GM12878 (cell line): ENCODE data around the gene SESN1. TPM values are rescaled to one million over a fixed set of nuclear protein-coding genes. Genes with fewer than 3 reads are reported as not detected.

ENCODE experiments used
- ATAC-seq: fragments of 200-7000 bp; cut with Tn5 transposase; 3 replicates; pipeline ENCODE4 v1.9.1; 2020; ENCODE audit warnings: mild to moderate bottlenecking, moderate library complexity
- BruUV-seq: library from RNA; stranded (reverse); fragments of 400-500 nt; replicated peaks from 2 replicates; lab custom pipeline; 2021; lab: Mats Ljungman, UMichigan
- CTCF ChIA-PET: fragments of 300-600 bp; sonication (Branson Sonifier 250); formaldehyde crosslinking; extraction: SDS; loops from one replicate; lab custom pipeline; 2021; ENCODE audit warnings: inconsistent platforms; lab: Yijun Ruan, JAX
- POLR2A ChIA-PET: fragments of 350-600 bp; formaldehyde crosslinking; extraction: SDS; loops from one replicate; lab custom pipeline; 2021; ENCODE audit warnings: inconsistent platforms; lab: Charles Lee
- RAD21 ChIA-PET: fragments of 300-600 bp; sonication (Branson Sonifier 250); formaldehyde crosslinking; loops from one replicate; lab custom pipeline; 2023; ENCODE audit warnings: antibody characterized with exemption; ENCODE audit not compliant: unreplicated experiment; lab: Charles Lee
- SMC1A ChIA-PET: fragments of 300-600 bp; sonication (Branson Sonifier 250); formaldehyde crosslinking; loops from one replicate; lab custom pipeline; 2023; ENCODE audit not compliant: unreplicated experiment, uncharacterized antibody; lab: Charles Lee
- DNase-seq: peaks from one replicate; pipeline ENCODE4 v3.0.0-alpha.2; 2011; ENCODE audit warnings: low read depth, low spot score
- FAIRE-seq: peaks from 3 replicates; lab custom pipeline; 2011; peaks lifted over from hg19 to GRCh38; lab: Jason Lieb, UNC
- H2AFZ ChIP-seq: 2 replicates; pipeline ENCODE4 v1.6.0; 2011; ENCODE audit warnings: low read depth, low read length, control low read depth; ENCODE audit not compliant: control insufficient read depth
- H3K27ac ChIP-seq: 2 replicates; pipeline ENCODE4 v1.5.1; 2011; ENCODE audit warnings: control low read depth; ENCODE audit not compliant: control insufficient read depth, insufficient read depth
- H3K27me3 ChIP-seq, 2 experiments: replicated peaks in 1 of 2; 2 replicates each; pipeline versions ENCODE4 v1.6.0 to v1.6.1; 2011; ENCODE audit warnings: low read length in 1 of 2; ENCODE audit not compliant: control insufficient read depth in 2 of 2, insufficient read depth in 2 of 2
- H3K36me3 ChIP-seq, 2 experiments: 2 replicates each; pipeline ENCODE4 v1.5.1; 2011; ENCODE audit warnings: low read length in 1 of 2; ENCODE audit not compliant: control insufficient read depth in 2 of 2, insufficient read depth in 2 of 2
- H3K4me1 ChIP-seq: 2 replicates; pipeline ENCODE4 v1.6.1; 2011; ENCODE audit warnings: mild to moderate bottlenecking, low read length, moderate library complexity, mixed read lengths; ENCODE audit not compliant: control insufficient read depth, insufficient read depth
- H3K4me2 ChIP-seq: 2 replicates; pipeline ENCODE4 v1.6.0; 2011; ENCODE audit warnings: control low read depth; ENCODE audit not compliant: control insufficient read depth, insufficient read depth
- H3K4me3 ChIP-seq: fragments of 200-600 bp; sonication (generic); 2 replicates; pipeline ENCODE4 v1.5.1; 2016
- H3K79me2 ChIP-seq: 2 replicates; pipeline ENCODE4 v1.6.0; 2011; ENCODE audit warnings: low read length; ENCODE audit not compliant: control insufficient read depth, insufficient read depth
- H3K9ac ChIP-seq: 2 replicates; pipeline ENCODE4 v1.8.0; 2011; ENCODE audit warnings: low read length, control low read depth, mixed read lengths; ENCODE audit not compliant: control insufficient read depth, insufficient read depth
- H3K9me3 ChIP-seq: replicated peaks from 3 replicates; pipeline ENCODE4 v1.5.1; 2011; ENCODE audit warnings: mild to moderate bottlenecking, low read length; ENCODE audit not compliant: control insufficient read depth, insufficient read depth
- H4K20me1 ChIP-seq: 2 replicates; pipeline ENCODE4 v1.6.0; 2011; ENCODE audit not compliant: control insufficient read depth, insufficient read depth
- GABPA ChIP-seq: IDR thresholded peaks from 2 replicates; pipeline ENCODE4 v1.6.1; 2014; ENCODE audit warnings: antibody characterized with exemption, low read depth, mild to moderate bottlenecking, inconsistent platforms
- MEF2A ChIP-seq: IDR thresholded peaks from 2 replicates; pipeline ENCODE4 v1.6.1; 2011; ENCODE audit warnings: low read depth, mild to moderate bottlenecking, low read length, moderate library complexity; ENCODE audit not compliant: insufficient read depth
- RAD21 ChIP-seq: IDR thresholded peaks from 2 replicates; pipeline ENCODE4 v1.6.1; 2011; ENCODE audit warnings: mild to moderate bottlenecking, low read depth, low read length, moderate library complexity; ENCODE audit not compliant: insufficient read depth
- ZBTB4 ChIP-seq: fragments of 450-650 bp; formaldehyde crosslinking; IDR thresholded peaks from 2 replicates; pipeline ENCODE4 v1.4.0; 2022; ENCODE audit warnings: mild to moderate bottlenecking, moderate library complexity
- ZSCAN29 ChIP-seq: fragments of 450-650 bp; IDR thresholded peaks from 2 replicates; pipeline ENCODE4 v1.6.1; 2017; ENCODE audit warnings: mild to moderate bottlenecking, moderate library complexity
- WGBS: methylation state at CpG from one replicate; pipeline ENCODE4 v1.1.6; 2016; ENCODE audit warnings: low lambda C conversion rate; ENCODE audit not compliant: insufficient replicate concordance, insufficient coverage; ENCODE audit errors: missing lambda C conversion rate; 5-methylcytosine and 5-hydroxymethylcytosine counted together
- in situ Hi-C: fragments of 300-500 bp; cut with MboI; formaldehyde crosslinking; loops from 9 replicates; pipeline ENCODE4 v1.14.3; 2018; ENCODE audit warnings: mixed read lengths
- intact Hi-C: fragments of 100-400 bp; cut with micrococcal nuclease; formaldehyde crosslinking; loops from one replicate; pipeline ENCODE4 v1.14.2; 2022; ENCODE audit not compliant: unreplicated experiment
- polyA plus RNA-seq, 11 experiments: library from polyadenylated mRNA; depleted of rRNA in 4 of 11; unstranded in 6 of 11; stranded (reverse) in 5 of 11; fragments of >200 nt; fragmentation: Nextera tagmentation in 4 of 11; fragmentation: Illumina TruSeq in 1 of 11; extraction: Ambion mirVana in 4 of 11; extraction: Trizol in 1 of 11; gene quantifications; 1 replicate in 1 of 11; 2 replicates in 10 of 11; pipeline versions ENCODE4 v1.2.1 to v1.2.3, GENCODE V29; 2011 to 2016; ENCODE audit warnings: inconsistent platforms in 2 of 11, missing spikeins in 2 of 11, low read depth in 1 of 11
- total RNA-seq, 4 experiments: library from RNA; depleted of rRNA in 3 of 4; stranded (reverse); fragments of >200 nt in 3 of 4; fragmentation: Illumina TruSeq in 1 of 4; extraction: Trizol in 1 of 4; gene quantifications; 2 replicates each; pipeline versions ENCODE4 v1.2.1 to v1.2.3, GENCODE V29; 2013 to 2021

SESN1 gene
- total and polyA plus RNA-seq, 10 of the 15 experiments (the other 5 are each of a cell fraction or from before 2014, with no cell fraction given): 1.3 to 13.0 (median 3.3) TPM

- H3K36me3 ChIP-seq: no peaks in the 10 kb centered on the region; a peak in 1 of 4 replicates
- peaks cover 4% of the 10 kb centered on the region; the same call in 1 of the 2 replicates for H3K4me1 ChIP-seq
- ChIA-PET CTCF (interaction anchor here (0.8 to 1.8 kb wide), 4 partner anchors 11 to 83 kb away, joined by 3 to 6 read pairs (median 3); no protein-coding TSS in a partner anchor), SMC1A (interaction anchor here (1.1 to 3.5 kb wide), 4 partner anchors 10 to 277 kb away, joined by 4 to 17 read pairs (median 10); partner anchors contain the start of genes CD164, CEP57L1 and SESN1), POLR2A (interaction anchor here (2.2 kb wide), 1 partner anchor 12 kb away, joined by 5 read pairs; no protein-coding TSS in a partner anchor), RAD21 (interaction anchor here (0.8 kb wide), 1 partner anchor 278 kb away, joined by 3 read pairs; no protein-coding TSS in a partner anchor)
- H4K20me1 ChIP-seq: no peaks in the 10 kb centered on the region
- H3K4me2 ChIP-seq: no peak overlapping the region
- no peak overlapping the region for H3K27ac ChIP-seq
- TF ChIP-seq MEF2A (no peak), ZSCAN29 (no peak), GABPA (no peak), ZBTB4 (CRISPR knock-in tag) (no peak), RAD21 (0 out of 2 replicates have a peak, but pooled peaks have one; percentile 19)
- intact Hi-C loops: no loop called here
- DNase-seq: no peak
- in situ Hi-C loops: no loop called here
- FAIRE-seq: no peak
- BruUV-seq: no TSS peak
- peaks cover 2% of the 10 kb centered on the region for H3K79me2 ChIP-seq
- H3K9ac ChIP-seq: no peak overlapping the region
- WGBS: 90% methylated on average over 5 of the region's 5 CpGs
- no peak for ATAC-seq
- H3K4me3 ChIP-seq: no peak overlapping the region
- no peak overlapping the region for H2AFZ ChIP-seq
- H3K9me3 ChIP-seq: no peaks in the 10 kb centered on the region; the same call in 2 of the 3 replicates
- no peaks in the 10 kb centered on the region for H3K27me3 ChIP-seq
Observed at GRCh38 chr6:109105681-109106080, 11.0 kb upstream of the SESN1 start.
